Measurements from ENCODE around the gene ZC3H12A. TPM values are rescaled to one million over a fixed set of nuclear protein-coding genes. Genes with fewer than 3 reads are reported as not detected.

The ZC3H12A gene
- 10 to 100 TPM in 3 of 7 donors, 1 to 10 TPM in 4; 5.4 to 86.6 (median 7.2) TPM for total RNA-seq
- 1 to 10 TPM; 1.4 to 3.6 TPM for polyA plus RNA-seq
- long read RNA-seq, donor 1, partial matches to known transcripts: 0 of 2 reads
- long read RNA-seq, donor 1, other reads (novel, unspliced or antisense): 1 of 2 reads
- long read RNA-seq, donor 2: 0 reads
- long read RNA-seq, donor 3, partial matches to known transcripts: 6 of 11 reads
- long read RNA-seq, donor 3, other reads (novel, unspliced or antisense): 4 of 11 reads

DNA sequence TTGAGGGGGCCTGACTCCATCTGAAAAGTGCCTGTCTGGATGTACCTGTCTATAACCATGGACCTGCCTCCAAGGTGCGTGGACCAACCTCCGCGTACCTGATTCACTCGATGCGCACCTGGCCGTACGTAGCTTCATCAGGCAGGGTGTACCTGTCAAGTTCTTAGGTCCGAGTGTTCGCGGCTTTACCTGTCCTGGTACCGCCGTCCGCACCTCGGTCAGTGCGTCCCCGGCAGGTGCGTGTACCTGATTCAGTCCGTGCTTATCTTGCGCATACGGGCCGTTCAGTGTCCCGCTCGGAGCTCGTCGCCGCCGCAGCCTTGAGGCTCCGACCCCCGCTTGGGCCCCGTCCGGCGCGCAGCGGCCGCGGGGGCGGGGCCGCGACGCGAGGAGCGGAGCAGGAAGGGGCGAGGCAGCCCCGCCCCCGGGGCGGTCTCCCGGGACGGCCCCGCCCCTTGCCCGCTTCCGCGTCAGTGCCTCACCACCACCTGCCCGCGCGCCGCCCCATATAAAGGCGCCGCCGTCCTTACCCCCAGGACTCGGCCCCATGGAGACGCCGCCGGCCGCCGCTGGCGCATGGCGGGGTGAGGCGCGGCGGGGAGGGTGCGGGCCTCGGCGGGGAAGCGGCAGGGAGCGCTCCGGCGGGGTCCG is at the start of gene ZC3H12A:
Gene ZC3H12A, plus strand, starts transcription at position 535 of the 651 bp plus-strand sequence. CDS start 917 bp downstream, outside the sequence.
- H3K27ac ChIP-seq: peak within 1 kb of the TSS; percentile 77 to 92
- WGBS, 3 donors: 1 to 5% (median 1%) methylated on average over 11 to 77 of the region's 78 CpGs
- peaks cover 35% of the 10 kb centered on the region for H3K4me1 ChIP-seq (ENCODE audit: insufficient read depth)
- H3K9me3 ChIP-seq: no peaks in the 10 kb centered on the region
- peak; percentile 91 to 95 (median 92) for DNase-seq
- peak; percentile 95 for TF ChIP-seq POLR2A (IDR thresholded peaks at IDR 0.05)
- TF ChIP-seq EP300 (IDR thresholded peaks at IDR 0.05): no peak
- TF ChIP-seq, protein P1, sequence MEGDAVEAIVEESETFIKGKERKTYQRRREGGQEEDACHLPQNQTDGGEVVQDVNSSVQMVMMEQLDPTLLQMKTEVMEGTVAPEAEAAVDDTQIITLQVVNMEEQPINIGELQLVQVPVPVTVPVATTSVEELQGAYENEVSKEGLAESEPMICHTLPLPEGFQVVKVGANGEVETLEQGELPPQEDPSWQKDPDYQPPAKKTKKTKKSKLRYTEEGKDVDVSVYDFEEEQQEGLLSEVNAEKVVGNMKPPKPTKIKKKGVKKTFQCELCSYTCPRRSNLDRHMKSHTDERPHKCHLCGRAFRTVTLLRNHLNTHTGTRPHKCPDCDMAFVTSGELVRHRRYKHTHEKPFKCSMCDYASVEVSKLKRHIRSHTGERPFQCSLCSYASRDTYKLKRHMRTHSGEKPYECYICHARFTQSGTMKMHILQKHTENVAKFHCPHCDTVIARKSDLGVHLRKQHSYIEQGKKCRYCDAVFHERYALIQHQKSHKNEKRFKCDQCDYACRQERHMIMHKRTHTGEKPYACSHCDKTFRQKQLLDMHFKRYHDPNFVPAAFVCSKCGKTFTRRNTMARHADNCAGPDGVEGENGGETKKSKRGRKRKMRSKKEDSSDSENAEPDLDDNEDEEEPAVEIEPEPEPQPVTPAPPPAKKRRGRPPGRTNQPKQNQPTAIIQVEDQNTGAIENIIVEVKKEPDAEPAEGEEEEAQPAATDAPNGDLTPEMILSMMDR (IDR thresholded peaks at IDR 0.05): no peak
- intact Hi-C loops (cut with DNase I): no loop called here
- H3K4me3 ChIP-seq: peak within 1 kb of the TSS; percentile 47
- no peaks in the 10 kb centered on the region for H3K27me3 ChIP-seq
- H3K36me3 ChIP-seq: no peaks in the 10 kb centered on the region

DNA sequence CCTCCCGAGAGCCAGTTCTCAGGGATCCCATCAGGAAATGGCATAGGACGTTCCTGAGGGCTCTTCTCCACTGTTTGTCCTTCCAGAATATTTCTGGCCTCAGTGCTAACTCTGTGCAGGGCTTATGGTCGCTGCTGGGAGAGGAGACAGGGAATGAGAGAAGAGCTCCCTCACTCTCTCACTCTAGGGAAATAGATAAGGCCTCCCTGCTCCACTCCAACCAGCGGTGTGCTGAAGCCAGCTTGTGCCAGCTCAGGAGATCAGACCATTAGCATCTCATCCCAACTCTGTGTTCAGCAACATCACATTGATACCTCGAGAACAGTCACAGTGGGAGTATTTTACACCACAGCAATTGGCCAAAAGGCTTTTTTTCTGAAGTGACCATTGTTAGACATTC is 49.2 kb upstream of the ZC3H12A start:
- Histone ChIP-seq H3K4me1 (ENCODE audit: insufficient read depth) (no peaks in the 10 kb centered on the region), H3K9me3 (no peaks in the 10 kb centered on the region), H3K36me3 (no peaks in the 10 kb centered on the region), H3K4me3 (no peak overlapping the region), H3K27me3 (no peaks in the 10 kb centered on the region), H3K27ac (no peak overlapping the region)
- DNase-seq: no peak
- 30 to 44% (median 31%) methylated on average over 5 of the region's 5 CpGs for WGBS, 3 donors
- intact Hi-C loops (cut with DNase I): no loop called here
- TF ChIP-seq EP300 (IDR thresholded peaks at IDR 0.05) (no peak), POLR2A (IDR thresholded peaks at IDR 0.05) (no peak)
- TF ChIP-seq, protein P1 (IDR thresholded peaks at IDR 0.05): no peak

DNA sequence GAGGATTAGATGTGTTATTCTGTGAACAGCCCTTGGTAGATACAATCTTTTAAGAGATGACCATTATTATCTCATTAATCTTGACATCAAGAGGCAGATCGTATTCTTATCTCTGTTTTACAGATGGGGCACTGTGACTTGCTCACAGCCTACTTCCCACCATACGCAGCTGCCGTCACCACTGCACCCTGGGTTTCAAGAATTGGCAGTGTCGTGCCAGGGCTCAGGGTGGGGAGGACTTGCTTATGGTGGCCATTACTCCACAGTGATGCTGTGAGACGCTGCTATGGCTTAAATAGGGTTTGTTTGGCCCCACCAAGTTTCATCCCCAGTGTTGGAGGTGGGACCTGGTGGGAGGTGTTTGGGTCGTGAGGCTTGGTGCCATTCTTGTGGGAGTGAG is 45.4 kb upstream of the ZC3H12A start:
- TF ChIP-seq EP300 (IDR thresholded peaks at IDR 0.05): no peak
- TF ChIP-seq, protein P1 (IDR thresholded peaks at IDR 0.05): no peak
- TF ChIP-seq POLR2A (IDR thresholded peaks at IDR 0.05): no peak
- intact Hi-C loops (cut with DNase I): no loop called here
- H3K27me3 ChIP-seq: no peaks in the 10 kb centered on the region
- H3K9me3 ChIP-seq: no peaks in the 10 kb centered on the region
- H3K36me3 ChIP-seq: no peaks in the 10 kb centered on the region
- H3K4me1 ChIP-seq (ENCODE audit: insufficient read depth): no peaks in the 10 kb centered on the region
- no peak overlapping the region for H3K27ac ChIP-seq
- H3K4me3 ChIP-seq: no peak overlapping the region
- no peak for DNase-seq
- 49 to 60% (median 51%) methylated on average over 6 of the region's 6 CpGs for WGBS, 3 donors

DNA sequence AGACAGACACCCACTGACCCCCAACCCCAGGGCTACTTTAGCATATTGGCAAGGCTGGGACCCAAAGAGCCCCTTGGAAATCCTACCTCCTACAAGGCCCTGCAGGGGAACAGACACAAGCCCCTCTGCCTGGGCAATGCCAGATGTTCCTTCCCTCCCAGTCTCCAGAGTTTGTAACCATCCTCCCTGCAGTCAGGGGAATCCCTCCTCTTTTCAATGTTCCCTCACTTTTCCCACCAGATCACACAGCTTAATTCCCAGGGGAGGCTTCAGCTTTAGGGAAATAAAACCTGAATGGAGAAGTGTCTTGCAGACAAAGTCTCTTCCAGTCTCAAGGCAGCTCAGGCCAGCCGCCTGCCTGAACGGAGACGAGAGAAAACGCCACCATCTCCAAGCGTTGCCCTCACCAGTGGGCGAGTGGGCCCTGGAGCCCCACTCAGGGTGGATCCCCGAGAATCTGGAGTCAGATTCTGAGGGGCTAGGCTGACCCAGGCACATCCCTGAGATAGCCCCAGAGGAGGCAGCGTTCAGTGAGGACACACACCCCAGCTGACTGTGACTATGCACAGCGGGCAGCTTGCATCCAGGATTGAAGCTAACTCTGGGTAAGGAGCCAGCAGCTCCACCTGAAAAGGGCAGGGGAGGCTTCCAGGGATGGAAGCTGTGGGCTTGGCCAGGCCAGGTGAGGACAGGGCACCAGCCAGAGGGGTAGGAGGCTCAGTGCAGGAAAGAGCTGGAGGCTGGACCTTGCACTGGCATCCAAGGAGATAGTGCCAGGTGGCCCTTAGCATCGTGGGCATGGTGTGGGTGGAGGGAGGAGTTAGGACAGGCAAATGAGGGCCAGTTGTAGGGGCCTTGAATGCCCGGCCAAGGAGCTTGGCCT is 44.0 kb upstream of the ZC3H12A start:
- Histone ChIP-seq H3K36me3 (no peaks in the 10 kb centered on the region), H3K4me1 (ENCODE audit: insufficient read depth) (no peaks in the 10 kb centered on the region), H3K27ac (no peak overlapping the region), H3K4me3 (no peak overlapping the region), H3K9me3 (no peaks in the 10 kb centered on the region), H3K27me3 (no peaks in the 10 kb centered on the region)
- TF ChIP-seq, protein P1 (IDR thresholded peaks at IDR 0.05): no peak
- TF ChIP-seq EP300 (IDR thresholded peaks at IDR 0.05) (no peak), POLR2A (IDR thresholded peaks at IDR 0.05) (no peak)
- intact Hi-C loops (cut with DNase I): no loop called here
- WGBS, 3 donors: 57 to 64% (median 60%) methylated on average over 11 of the region's 11 CpGs
- no peak for DNase-seq

All from ovary (tissue), 10 donors.